H4 (cell line): ENCODE measurements around the gene VPS37B. TPM values are rescaled to one million over a fixed set of nuclear protein-coding genes. Genes with fewer than 3 reads are reported as not detected.

Experiments used
- DNase-seq: peaks from one replicate; pipeline ENCODE4 v3.0.0-alpha.2; 2015; ENCODE audit warnings: low spot score
- total RNA-seq: library from RNA; depleted of rRNA; stranded (reverse); fragments of >200 nt; shearing (Covaris generic); gene quantifications from 2 replicates; pipeline ENCODE4 v1.2.3, GENCODE V29; 2014; rRNA removed

The VPS37B gene, protein sequence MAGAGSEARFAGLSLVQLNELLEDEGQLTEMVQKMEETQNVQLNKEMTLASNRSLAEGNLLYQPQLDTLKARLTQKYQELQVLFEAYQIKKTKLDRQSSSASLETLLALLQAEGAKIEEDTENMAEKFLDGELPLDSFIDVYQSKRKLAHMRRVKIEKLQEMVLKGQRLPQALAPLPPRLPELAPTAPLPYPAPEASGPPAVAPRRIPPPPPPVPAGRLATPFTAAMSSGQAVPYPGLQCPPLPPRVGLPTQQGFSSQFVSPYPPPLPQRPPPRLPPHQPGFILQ
- total RNA-seq: 29.2 and 44.0 TPM in 2 replicates

DNA sequence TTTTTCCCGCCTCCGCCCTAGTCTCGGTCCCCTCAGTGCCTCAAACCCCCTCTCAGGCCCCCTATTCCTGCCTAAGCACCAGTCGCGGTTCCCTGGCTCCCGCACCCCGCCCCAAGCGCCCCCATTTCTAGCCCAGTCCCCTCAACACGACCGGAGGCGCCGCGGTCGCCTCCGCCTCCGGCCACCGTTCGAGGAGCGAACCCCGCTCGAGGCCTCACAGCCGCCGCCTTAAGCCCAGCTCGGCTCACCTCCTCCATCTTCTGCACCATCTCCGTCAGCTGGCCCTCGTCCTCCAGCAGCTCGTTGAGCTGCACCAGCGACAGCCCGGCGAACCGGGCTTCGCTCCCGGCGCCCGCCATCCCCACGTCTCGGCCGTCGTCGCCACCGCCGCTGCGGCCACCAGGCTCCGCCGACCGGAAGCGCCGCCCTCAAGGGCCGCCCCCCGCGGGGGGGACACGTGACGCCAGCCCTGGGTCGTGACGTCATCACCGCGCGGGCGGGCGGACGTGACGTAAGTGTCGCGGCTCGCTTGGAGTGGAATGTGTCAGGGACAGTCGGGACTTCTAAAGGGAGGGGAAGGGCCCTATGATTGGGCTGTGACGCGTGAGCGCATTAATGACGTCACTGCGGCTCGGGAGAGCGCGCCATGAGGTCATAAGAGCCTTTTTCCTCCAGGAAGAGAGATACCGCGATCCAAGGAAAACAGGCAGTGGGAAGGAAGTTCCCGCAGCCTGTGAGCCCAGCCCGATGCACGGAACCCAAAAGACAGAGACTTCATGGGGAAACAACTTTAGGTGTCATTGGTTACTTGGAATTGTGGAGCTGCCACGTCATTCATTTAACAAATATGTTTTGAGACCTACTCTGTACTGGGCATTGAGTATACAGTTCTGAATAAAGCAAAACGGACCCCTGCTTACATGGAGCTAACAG, at the start of gene VPS37B:
Gene VPS37B (minus strand): TSS at position 421 of the 933 bp plus-strand sequence. CDS start 62 bp downstream, at position 359.
- DNase-seq: peak; percentile 78

DNA sequence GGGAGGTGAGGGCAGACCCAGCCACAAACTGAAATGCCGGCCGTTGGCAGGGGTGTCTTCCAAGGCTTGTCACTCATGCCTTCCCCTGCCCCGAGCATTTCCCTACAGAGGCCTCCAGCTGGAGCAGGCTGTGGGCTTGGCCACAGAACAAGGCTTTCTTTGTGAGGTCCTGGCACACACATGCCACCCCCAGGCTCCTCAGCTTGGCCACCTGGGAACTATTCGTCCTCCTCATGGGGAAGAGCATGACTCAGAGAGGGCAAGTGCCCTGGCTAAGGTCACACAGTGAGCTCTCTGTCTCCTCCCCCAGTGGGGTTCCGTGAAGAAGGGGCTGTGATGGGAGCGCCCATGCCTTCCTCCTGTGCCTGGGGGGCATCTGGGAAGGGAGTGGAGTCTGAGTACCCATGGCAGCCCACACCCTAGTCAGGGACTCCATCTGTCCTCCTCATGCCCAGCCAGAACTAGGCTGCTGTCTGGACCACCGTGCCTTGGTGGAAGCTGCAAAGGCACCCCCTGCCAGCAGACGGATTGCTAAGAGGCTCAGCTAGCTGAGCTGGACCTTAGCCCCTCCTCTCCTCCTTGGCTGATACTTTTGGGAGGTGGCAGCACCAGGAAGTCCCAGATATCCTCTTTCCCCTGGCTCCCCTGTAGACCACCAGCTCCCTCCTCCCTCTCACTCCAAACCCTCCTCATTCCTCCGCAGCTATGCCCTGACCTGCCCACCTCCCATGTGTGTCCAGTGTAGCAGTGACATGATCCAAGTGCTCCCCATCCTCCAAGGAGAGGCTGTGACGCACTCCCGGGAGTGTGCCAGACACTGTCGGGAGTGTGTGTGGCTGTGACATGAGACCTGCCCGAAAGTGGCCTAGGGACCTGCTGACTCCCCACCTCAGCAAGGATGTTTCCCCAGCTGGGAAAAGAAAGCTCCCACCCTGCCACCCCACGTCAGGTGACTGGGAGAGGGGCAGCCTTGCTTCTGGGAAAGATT, 49.0 kb upstream of the VPS37B start:
- peak; percentile 94 for DNase-seq

DNA sequence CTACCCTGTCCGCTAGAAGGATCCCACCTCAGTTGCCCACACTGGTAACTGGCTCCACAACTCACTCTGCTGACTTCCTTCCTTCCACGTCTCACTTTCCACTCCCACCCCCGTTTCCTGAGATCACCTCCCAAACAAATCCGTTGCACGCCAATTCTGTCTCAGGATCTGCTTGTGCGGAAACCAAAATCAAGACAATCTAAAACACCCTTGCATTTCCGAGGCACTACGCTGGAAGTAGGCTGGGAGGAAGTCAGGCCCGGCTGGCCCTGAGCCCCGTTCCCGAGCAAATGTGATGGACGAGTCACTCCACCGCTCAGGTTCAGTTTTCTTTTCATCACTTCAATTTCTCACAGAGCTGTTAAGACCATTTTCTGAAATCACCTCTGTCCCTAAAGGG, 47.3 kb upstream of the VPS37B start:
- DNase-seq: no peak

DNA sequence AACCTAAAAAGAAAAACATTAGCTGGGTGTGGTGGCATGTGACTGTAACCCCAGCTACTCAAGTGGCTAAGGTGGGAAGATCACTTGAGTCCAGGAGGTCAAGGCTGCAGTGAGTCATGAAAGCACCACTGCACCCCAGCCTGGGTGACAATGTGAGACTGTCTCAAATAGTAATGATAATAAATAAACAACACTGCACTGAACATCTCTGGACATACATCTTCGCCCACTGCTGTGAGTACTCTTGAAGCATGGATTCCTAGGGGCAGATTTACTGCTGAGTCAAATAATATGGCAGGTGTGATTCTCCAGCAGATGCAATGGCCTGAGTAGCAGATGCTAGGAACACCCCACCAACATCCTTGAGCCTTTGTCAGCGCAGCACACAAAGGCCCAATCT, 46.7 kb upstream of the VPS37B start:
- DNase-seq: peak; percentile 54

DNA sequence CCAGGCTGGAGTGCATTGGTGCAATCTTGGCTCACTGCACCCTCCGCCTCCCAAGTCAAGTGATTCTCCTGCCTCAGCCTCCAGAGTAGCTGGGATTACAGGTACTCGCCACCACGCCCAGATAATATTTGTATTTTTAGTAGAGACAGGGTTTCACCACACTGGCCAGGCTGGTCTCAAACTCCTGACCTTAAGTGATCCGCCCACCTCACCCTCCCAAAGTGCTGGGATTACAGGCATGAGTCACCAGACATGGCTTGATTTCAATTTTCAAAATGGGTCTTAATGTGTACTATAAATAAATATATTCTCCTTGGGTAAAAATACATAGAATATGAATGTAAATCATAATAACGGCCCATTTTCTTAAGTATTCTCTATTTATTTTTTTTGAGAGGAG, 45.4 kb upstream of the VPS37B start:
- peak; percentile 51 for DNase-seq

DNA sequence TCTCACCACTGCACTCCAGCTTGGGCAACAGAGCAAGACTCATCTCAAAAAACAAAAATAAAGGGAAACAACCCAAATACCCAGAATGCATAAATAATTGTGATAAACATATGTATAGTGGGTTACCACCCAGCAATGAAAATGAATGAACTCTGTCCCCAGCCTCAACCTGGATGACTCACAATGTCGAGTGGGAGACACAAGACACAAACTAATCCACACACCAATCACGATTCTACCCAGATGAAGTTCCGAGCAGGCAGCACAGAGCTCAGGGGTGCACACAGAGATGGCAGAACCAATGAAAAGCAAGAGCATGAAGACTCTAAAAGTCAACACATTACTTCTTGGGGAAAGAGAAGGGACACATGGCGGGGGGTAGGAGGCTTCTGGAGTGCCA, 43.2 kb upstream of the VPS37B start:
- DNase-seq: no peak

DNA sequence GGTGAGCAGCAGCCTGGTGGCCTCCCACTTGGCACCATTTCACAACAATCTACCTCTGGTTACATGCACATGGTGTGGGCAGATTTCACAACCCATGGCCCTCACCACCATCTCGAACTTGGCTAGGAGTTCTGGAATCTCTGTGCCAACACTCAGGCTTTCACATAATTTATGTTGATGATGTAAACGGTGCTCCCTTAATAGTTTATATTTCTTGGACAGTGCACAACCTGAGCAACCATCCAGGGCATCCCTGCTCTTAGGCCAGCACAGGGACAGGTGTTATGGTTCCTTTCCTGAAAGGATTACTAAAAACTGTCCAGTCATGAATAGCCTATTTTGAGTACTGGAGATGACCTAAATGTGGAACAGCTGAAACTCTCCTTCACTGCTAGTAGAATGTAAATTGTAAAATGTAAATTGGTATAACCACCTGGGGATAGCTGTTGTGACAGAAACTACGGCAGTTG, 41.7 kb upstream of the VPS37B start:
- DNase-seq: peak; percentile 67

DNA sequence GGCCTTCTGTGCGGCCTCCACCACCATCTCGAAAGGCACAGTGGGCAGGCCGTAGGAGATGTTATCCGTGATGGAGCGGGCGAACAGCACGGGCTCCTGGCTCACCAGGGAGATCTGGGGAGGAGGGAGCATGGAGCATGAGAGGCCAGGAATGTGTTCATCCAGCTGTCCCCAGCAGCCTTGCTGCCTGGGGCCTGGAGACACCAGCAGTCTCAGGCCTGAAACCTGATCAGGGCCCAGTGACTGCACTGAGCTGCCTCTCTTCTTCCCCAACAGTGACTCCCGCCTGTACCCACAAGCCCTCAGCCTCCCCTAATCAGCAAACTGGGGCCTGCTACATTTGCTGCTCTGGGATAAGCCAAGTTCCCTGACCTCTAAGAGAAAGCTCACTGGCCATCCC, 39.4 kb upstream of the VPS37B start:
- DNase-seq: no peak

DNA sequence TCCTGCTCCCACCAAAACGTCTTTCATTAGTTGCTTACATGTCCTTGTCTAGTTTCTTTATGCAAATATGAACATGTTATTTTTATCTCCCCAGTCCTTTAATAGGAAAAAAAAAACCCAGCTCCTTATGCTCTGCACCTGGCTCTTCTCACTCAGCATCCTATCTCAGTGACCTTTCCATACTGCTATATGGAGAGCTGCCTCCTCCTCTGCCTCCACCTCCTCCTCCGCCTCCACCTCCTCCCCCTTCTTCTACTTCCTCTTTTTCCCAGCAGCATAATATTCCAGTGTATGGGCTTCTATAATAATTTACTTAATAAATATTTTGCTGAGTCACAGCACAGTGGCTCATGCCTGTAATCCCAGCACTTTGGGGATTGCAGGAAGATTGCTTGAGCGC, 38.8 kb upstream of the VPS37B start:
- DNase-seq: no peak

DNA sequence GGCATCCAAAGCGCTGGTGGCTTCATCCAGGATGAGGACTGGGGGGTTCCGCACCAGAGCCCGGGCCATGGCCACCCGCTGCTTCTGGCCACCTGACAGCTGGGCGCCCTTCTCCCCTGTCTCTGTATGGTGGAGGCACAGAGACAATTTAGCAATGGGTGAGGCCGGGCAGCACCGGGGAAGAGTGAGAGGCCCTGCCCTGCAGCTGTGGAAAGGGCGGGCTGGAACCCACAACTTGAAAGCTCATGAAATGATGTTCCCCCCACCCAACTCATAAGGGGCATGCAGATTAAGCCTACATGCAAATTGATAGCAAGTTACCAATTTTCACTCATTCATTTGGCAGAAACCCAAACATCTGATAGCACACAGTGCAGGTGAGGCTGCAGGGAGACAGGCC, 36.3 kb upstream of the VPS37B start:
- DNase-seq: no peak

DNA sequence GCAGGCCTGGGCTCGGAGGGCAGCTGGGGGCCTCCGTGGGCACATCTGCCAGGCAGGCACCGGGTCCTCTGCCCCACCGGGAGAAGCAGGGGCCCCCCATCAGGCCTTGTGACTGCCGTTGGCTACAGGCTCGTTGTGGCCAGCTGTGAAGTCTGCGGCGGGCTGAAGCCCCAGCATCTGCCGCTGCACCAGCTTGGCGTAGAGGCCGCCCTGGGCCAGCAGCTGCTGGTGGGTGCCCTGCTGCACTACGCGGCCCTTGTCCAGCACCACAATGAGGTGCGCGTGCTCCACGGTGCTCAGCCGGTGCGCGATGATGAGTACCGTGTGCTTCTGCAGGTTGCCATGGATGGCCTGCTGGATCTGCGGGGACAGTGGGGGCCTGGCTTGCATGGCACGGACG, 33.9 kb upstream of the VPS37B start:
- DNase-seq: no peak

DNA sequence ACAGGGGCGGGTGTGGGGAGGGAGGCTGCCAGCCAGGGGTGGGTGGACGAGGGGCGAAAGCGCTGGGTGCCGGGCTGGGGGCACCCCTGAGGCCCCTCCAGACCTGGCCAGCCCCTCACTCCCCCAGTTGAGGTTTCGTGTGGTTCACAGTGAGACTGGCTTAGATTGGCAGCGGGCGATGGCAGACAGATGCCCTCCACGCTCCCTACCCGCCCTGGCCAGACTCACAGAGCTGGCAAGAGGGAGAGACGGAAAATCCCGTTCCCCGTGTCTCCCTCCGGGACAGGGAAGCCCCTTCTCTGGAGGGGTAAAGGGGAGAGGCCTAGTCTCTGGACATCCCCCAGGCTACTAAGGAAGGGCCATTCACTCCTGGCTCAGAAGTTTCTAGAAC, 33.2 kb upstream of the VPS37B start:
- DNase-seq: no peak

DNA sequence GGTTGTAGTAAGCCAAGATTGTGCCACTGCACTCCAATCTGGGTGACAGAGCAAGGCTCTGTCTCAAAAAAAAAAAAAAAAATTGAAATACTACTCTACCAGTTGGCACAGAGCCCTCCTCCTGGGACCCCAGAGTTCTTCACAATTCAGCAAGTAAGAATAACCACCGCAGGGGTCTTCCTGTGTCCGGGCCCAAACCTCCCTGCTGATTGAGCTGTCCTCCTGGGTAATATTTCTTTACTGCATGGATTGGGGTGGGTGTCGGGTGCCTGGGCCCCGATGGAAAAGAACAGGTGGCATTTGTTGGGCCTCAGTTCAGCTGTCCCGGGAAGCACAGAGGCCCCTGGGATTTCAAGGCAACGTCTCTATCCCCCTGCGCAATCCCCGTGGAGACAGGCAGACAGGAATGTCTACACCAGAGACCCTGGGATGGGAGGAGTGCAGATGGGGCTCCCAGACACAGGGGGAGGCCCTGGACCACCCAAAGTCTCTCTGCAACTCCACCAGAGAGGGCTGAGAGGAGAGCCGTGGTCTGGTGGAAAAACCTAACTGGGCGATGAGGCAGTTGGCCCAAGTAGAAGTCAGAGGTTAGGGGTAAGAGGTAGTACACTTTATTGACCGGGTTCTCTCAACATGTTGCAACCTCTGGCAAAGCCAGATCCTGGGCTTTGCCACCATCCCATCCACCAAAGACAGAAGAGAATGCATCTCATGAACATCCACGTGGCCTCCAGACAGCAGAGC, 32.7 kb upstream of the VPS37B start:
- DNase-seq: no peak

DNA sequence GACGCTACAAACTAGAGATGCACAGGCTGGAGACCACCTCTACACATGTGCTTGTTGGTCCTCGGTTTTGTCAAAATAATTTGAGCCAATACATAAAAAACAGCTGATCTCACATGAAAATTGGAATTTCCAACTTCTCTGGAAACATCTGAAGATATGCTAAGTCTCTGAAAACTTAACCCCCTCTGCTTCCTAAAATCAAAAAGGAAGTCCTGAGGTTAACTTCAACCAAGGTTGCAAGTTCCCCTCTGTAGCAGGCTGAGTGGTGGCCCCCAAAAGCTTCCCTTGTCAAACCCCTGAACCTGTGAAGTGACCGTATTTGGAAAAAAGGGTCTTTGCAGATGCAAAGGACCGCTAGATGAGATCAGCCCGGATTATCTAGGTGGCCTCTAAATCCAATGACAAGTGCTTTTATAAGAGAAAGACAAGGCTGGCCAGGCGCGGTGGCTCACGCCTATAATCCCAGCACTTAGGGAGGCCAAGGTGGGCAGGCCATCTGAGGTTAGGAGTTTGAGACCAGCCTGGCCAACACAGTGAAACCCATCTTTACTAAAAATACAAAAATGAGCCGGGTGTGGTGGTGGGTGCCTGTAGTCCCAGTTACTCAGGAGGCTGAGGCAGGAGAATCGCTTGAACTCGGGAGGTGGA, 32.0 kb upstream of the VPS37B start:
- DNase-seq: no peak

DNA sequence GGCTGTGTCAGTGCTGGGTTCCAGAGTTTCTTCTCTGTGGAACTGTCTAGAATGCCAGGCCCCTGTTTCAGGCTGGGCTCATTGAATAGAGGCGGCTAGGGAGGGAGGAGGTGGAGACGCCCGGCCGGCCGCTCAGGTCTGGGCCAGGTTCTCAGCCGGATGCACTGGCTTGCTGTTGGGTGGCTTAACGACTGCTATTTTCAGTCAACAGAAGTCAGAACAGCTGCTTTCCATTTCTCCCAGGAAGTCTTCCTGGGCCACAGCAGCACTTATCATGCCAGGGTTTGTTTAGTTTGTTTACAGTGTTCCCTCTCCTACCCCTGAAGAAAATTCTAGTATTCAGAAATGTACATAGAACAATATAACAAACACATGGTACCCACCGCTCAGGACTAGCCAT, 26.0 kb upstream of the VPS37B start:
- DNase-seq: no peak

DNA sequence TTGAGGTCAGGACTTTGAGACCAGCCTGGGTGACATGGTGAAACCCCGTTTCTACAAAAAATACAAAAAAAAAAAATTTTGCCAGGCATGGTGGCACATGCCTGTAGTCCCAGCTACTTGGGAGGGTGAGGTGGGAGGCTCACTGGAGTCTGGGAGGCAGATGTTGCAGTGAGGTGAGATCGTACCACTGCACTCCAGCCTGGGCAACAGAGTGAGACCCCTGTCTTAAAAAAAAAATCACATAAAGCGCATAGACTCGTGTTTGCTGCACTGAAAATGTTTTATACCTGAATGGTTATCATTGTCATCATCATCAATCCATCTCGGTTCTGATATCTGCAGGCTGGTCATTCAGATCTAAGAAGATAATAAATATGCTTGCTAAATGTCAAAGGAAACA, 24.8 kb upstream of the VPS37B start:
- DNase-seq: no peak

DNA sequence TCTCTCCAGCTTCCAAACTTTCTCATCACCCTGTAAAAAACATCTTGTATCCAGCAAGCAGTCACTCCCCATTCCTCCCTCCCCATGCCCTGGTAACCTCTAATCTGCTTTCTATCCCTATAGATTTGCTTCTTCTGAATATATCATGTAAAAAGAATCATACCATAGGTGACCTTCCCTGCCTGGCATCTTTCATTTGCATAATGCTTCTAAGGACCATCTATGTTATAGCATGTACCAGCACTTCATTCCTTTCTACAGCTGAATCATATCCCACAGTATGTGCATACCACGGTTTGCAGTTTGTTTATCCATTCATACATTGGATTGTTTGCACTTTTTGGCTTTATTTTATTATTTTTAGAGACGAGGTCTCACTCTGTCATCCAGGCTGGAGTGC, 22.9 kb upstream of the VPS37B start:
- no peak for DNase-seq

DNA sequence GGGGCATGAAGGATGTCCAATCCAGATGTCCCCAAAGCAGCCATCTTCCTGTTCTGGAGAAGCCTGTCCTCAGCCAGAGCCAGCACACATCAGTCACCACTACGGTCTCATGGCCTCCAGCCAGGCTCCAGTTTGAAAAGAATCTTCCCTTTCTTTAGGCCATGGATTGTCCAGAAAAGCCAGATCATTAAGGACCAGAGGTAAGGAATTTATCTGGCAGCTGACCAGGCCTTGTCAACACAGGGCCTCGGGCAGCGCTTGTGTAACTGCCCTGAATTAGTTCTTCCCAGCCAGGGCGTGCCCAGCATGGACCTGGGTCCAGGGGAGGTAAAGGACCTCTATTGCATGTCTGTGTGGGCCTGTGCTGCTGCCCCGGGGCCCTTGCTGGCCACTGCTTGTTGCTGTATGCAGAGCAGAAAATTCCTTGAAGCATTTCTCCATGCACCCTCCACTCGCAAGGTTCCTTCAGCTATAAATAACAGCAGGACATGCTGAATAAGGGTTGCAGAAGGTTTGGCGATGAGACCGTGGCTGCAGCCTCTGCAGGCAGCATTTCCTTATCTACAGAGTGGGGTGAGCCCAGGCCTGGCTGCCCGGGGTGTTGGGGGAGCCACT, 21.7 kb upstream of the VPS37B start:
- peak; percentile 39 for DNase-seq

DNA sequence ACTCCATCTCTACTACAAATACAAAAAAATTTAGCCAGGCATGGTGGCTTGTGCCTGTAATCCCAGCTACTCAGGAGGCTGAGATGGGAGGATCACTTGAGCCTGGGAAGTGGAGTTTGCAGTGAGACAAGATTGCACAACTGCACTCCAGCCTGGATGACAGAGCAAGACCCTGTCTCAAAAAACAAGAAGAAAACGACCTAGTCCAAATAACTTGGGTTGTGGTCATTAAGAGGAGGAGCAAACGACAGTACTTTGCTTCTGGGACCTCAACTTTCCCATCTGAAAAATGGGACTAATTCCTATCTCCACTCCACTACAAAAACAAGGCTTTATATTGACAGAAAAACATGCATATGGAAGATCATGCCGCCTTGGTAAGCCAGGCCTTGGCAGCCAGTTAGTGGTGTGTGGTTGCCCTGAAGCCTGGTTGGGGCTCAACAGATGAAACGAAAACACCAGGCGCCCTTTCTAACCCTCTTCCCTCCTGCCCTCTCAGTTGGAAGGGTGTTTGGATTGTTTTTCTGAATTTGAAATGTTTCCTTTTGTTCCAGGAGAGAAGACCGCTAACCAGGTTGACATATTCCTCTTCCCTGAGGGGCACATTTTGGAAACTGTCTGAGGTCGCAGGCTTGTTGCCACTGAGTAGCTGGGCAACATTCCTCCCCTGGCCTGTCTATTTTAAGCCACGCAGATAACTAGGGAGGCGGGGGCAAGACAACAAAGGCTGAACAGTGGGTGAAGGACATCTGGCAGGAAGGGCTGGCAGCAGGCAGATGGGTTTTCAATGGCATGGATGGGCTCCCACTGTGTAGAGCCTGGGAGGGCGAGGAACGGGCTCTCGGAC, 13.7 kb upstream of the VPS37B start:
- DNase-seq: no peak
